Transverse colon (tissue), 4 donors: ENCODE data around the gene ELL3. TPM values are rescaled to one million over a fixed set of nuclear protein-coding genes. Genes with fewer than 3 reads are reported as not detected.
"Not testable (repeated sequence)": the region's sequence is repeated elsewhere in the genome, so short reads cannot be mapped to it uniquely, and the experiment has no call there.

Source experiments
- DNase-seq: peaks from one replicate; pipeline ENCODE4 v3.0.0-alpha.2; 2019
- H3K27ac ChIP-seq, 4 donors: fragments of 200-600 bp; sonication (generic); 2 replicates each; pipeline ENCODE4 v1.5.1; 2016 to 2018; ENCODE audit warnings: inconsistent platforms in 4 of 4
- H3K27me3 ChIP-seq: fragments of 200-600 bp; sonication (generic); 2 replicates; pipeline ENCODE4 v1.5.1; 2017; ENCODE audit warnings: inconsistent platforms
- H3K36me3 ChIP-seq, 4 donors: fragments of 200-600 bp; sonication (generic); 2 replicates each; pipeline ENCODE4 v1.5.1; 2017 to 2019; ENCODE audit warnings: inconsistent platforms in 4 of 4
- H3K4me1 ChIP-seq, 4 donors: fragments of 200-600 bp; sonication (generic); 2 replicates each; pipeline ENCODE4 v1.5.1; 2017 to 2020; ENCODE audit warnings: inconsistent platforms in 4 of 4
- H3K4me3 ChIP-seq, 4 donors: fragments of 200-600 bp; sonication (generic); 1 replicate in 1 of 4; 2 replicates in 3 of 4; pipeline versions ENCODE4 v1.5.1 to v1.6.1; 2017 to 2019; ENCODE audit warnings: inconsistent platforms in 4 of 4
- H3K9me3 ChIP-seq, 2 donors: fragments of 200-600 bp; sonication (generic); 2 replicates each; pipeline ENCODE4 v1.5.1; 2017 to 2019; ENCODE audit warnings: inconsistent platforms in 2 of 2
- CTCF ChIP-seq, 5 experiments: fragments of 200-600 bp in 3 of 5; fragments of 450-650 bp in 2 of 5; sonication (generic) in 3 of 5; IDR thresholded peaks; 1 replicate in 2 of 5; 2 replicates in 3 of 5; pipeline ENCODE4 v1.5.1; 2016 to 2017; ENCODE audit warnings: antibody characterized with exemption in 5 of 5, inconsistent platforms in 3 of 5, mild to moderate bottlenecking in 2 of 5, moderate library complexity in 1 of 5
- EP300 ChIP-seq: sonication (generic); formaldehyde crosslinking; IDR thresholded peaks from one replicate; pipeline ENCODE4 v1.6.1; 2017; ENCODE audit warnings: antibody characterized with exemption, low read depth
- POLR2A ChIP-seq: fragments of 450-650 bp; IDR thresholded peaks from one replicate; pipeline ENCODE4 v1.6.1; 2016; ENCODE audit warnings: antibody characterized with exemption, mild to moderate bottlenecking, moderate library complexity
- POLR2AphosphoS5 ChIP-seq, 3 donors: sonication (generic); formaldehyde crosslinking; IDR thresholded peaks; one replicate each; pipeline ENCODE4 v1.6.1; 2016; ENCODE audit warnings: antibody characterized with exemption in 3 of 3
- WGBS, 2 donors: methylation state at CpG; one replicate each; pipeline ENCODE4 v1.1.5; 2018; ENCODE audit warnings: low coverage in 1 of 2; 5-methylcytosine and 5-hydroxymethylcytosine counted together
- in situ Hi-C, 4 donors: fragments of 200-750 bp; cut with MboI; loops; one replicate each; pipeline versions ENCODE4 v1.15.0 to v1.15.1; 2017; ENCODE audit warnings: low sequenced_read_pairs in 3 of 4, low pct_ligation_motif_present in 1 of 4, low pct_unique_long_range_greater_than_20kb in 1 of 4
- intact Hi-C: fragments of 100-400 bp; cut with DNase I; formaldehyde crosslinking; loops from one replicate; pipeline ENCODE4 v1.15.1; 2023; ENCODE audit warnings: low total_unique reads
- total RNA-seq, 4 donors: library from RNA; depleted of rRNA; stranded (reverse); fragments of >200 nt; gene quantifications; one replicate each; pipeline ENCODE4 v1.1.0, GENCODE V29; 2016

ELL3 gene
- total RNA-seq, 4 donors from 2014 or later: 4.4 to 59.4 (median 32.6) TPM

- intact Hi-C loops (no loop called here), in situ Hi-C loops (no loop called here)
- DNase-seq: no peak
- Histone ChIP-seq H3K9me3 (no peaks in the 10 kb centered on the region), H3K27ac (no peak overlapping the region), H3K27me3 (no peaks in the 10 kb centered on the region), H3K36me3 (peaks cover 0 to 82% (median 23%) of the 10 kb centered on the region in 4 donors), H3K4me3 (no peak overlapping the region), H3K4me1 (no peaks in the 10 kb centered on the region)
- WGBS, 2 donors: 71 to 88% methylated on average over 6 of the region's 6 CpGs
- TF ChIP-seq POLR2A (no peak), CTCF (IDR thresholded peaks at IDR 0.05) (no peak), POLR2AphosphoS5 (IDR thresholded peaks at IDR 0.05) (no peak), EP300 (no peak)
Measured at GRCh38 chr15:43808960-43809678, 32.4 kb upstream of the ELL3 start.

GRCh38 chr15:43808435-43808950, 31.7 kb upstream of the ELL3 start:
- no peak for DNase-seq
- intact Hi-C loops: no loop called here
- no peak for TF ChIP-seq CTCF (IDR thresholded peaks at IDR 0.05)
- TF ChIP-seq POLR2A: no peak
- TF ChIP-seq EP300: no peak
- TF ChIP-seq POLR2AphosphoS5 (IDR thresholded peaks at IDR 0.05): no peak

GRCh38 chr15:43802676-43803075, 25.9 kb upstream of the ELL3 start:
- 96 to 100% methylated on average over 2 to 7 of the region's 7 CpGs for WGBS, 2 donors
- DNase-seq, H3K9me3 ChIP-seq, intact Hi-C loops, in situ Hi-C loops, H3K27ac ChIP-seq, H3K27me3 ChIP-seq, H3K4me3 ChIP-seq: not testable (repeated sequence)
- H3K36me3 ChIP-seq: peaks cover 0 to 43% (median 4%) of the 10 kb centered on the region in 4 donors
- peaks cover 22 to 35% (median 28%) of the 10 kb centered on the region in 4 donors for H3K4me1 ChIP-seq

More at GRCh38 chr15:43808435-43808950, 31.7 kb upstream of the ELL3 start:
- no peak overlapping the region for H3K4me3 ChIP-seq
- in situ Hi-C loops: no loop called here
- H3K9me3 ChIP-seq: no peaks in the 10 kb centered on the region
- WGBS, 2 donors: 47 to 68% methylated on average over 5 of the region's 5 CpGs
- H3K27me3 ChIP-seq: no peaks in the 10 kb centered on the region
- H3K36me3 ChIP-seq: peaks cover 0 to 79% (median 20%) of the 10 kb centered on the region in 4 donors
- no peak overlapping the region for H3K27ac ChIP-seq
- H3K4me1 ChIP-seq: no peaks in the 10 kb centered on the region

- TF ChIP-seq EP300 (no peak), CTCF (IDR thresholded peaks at IDR 0.05) (no peak), POLR2A (peak; percentile 90), POLR2AphosphoS5 (IDR thresholded peaks at IDR 0.05) (peak; percentile 80 to 91 (median 90))
- no peaks in the 10 kb centered on the region for H3K9me3 ChIP-seq
- in situ Hi-C loops: no loop called here
- DNase-seq: peak; percentile 95
- peaks cover 27 to 57% (median 37%) of the 10 kb centered on the region in 4 donors for H3K4me1 ChIP-seq
- peaks cover 0 to 21% (median 4%) of the 10 kb centered on the region in 4 donors for H3K36me3 ChIP-seq
- WGBS, 2 donors: 5 to 26% methylated on average over 5 to 44 of the region's 44 CpGs
- H3K27me3 ChIP-seq: no peaks in the 10 kb centered on the region
- peak within 1 kb of the TSS; percentile 62 to 88 (median 78) for H3K4me3 ChIP-seq
- H3K27ac ChIP-seq: peak within 1 kb of the TSS; percentile 89 to 93 (median 92)
- intact Hi-C loops: no loop called here
Measured at GRCh38 chr15:43800286-43801141, 23.7 kb upstream of the ELL3 start, which contains the start of gene HYPK. HYPK (plus strand) TSS chr15:43800599; CDS start chr15:43800623, 24 bp downstream.
